Measurements from ENCODE around the gene RUFY1.
A peak's percentile ranks its signal among the peaks of the same experiment; 100 is the strongest.

Gene RUFY1

DNA sequence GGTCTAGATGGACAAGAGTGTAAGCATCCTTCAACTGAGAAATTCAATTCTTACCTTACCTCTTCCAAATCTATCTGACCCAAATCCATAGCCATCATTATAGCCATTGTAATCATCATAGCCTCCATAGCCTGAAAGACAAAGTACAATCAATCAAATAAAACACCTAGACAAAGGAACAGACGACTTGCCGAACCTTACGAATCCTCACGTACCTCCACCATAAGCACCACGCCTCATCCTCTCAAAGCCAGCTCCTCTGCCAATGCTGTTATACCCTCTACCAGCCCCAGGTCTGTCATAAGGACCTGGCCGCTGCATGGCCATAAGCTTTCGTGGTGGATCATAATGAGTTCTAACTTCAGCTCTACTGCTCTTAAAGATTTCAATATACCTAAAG is 67.6 kb downstream of the RUFY1 start:
- TF ChIP-seq, protein P1, sequence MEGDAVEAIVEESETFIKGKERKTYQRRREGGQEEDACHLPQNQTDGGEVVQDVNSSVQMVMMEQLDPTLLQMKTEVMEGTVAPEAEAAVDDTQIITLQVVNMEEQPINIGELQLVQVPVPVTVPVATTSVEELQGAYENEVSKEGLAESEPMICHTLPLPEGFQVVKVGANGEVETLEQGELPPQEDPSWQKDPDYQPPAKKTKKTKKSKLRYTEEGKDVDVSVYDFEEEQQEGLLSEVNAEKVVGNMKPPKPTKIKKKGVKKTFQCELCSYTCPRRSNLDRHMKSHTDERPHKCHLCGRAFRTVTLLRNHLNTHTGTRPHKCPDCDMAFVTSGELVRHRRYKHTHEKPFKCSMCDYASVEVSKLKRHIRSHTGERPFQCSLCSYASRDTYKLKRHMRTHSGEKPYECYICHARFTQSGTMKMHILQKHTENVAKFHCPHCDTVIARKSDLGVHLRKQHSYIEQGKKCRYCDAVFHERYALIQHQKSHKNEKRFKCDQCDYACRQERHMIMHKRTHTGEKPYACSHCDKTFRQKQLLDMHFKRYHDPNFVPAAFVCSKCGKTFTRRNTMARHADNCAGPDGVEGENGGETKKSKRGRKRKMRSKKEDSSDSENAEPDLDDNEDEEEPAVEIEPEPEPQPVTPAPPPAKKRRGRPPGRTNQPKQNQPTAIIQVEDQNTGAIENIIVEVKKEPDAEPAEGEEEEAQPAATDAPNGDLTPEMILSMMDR (IDR thresholded peaks at IDR 0.05; ENCODE audit: low read depth, low read length, missing control alignments): no peak
- no peak overlapping the region for H3K4me3 ChIP-seq (ENCODE audit: low read depth, low read length)
- DNase-seq (ENCODE audit: low read depth): no peak

DNA sequence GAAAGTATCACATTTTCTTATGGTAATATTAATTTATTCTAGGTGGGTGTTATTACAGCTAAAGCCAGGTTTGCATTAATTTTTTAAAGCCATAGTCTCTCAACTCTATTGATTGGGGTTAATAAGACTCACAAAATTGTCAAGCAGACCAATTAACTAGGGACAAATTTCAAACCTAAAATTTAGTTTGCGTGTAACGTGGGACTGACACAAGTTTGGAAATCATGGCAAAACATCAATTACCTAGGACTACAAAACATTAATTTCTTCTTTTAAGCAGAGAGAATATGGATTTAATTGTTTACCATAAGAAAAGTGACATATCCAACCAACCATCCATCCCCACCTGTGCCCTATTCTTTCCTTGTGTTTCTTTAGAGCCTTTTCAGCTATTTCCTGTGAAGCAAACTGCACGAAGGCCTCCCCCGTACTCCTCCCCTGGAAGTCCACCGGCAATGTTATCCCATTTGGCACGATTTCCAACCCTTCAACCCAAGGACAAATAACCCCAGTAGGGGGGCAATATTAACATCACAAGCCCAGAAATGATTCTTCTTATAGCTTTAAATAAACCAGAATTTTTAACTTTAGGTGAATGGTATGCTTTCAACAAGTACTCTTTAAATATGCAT is 68.7 kb downstream of the RUFY1 start:
- H3K4me3 ChIP-seq (ENCODE audit: low read depth, low read length): peak overlapping the region; percentile 20; the same call in 1 of the 2 replicates
- no peak for DNase-seq (ENCODE audit: low read depth)
- TF ChIP-seq, protein P1 (IDR thresholded peaks at IDR 0.05; ENCODE audit: low read depth, low read length, missing control alignments): no peak

DNA sequence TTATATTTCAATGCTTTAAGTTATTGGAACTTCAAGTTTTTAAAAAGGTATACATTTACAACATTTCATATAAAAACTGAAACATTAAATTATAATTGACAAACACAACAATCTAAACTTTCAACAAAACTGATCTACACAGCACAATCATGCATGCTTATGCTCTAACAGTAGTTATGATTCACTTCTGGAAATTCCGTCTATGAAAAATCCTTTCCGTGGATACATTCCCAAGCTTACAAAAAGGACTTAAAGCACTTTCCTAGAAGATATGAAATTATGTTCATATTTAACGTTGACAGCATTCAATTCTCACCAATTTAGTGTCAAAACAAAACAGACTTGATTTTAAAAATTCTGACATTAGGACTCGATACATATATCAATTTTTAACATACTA is 69.4 kb downstream of the RUFY1 start:
- H3K4me3 ChIP-seq (ENCODE audit: low read depth, low read length): peak overlapping the region; percentile 22; the same call in 1 of the 2 replicates
- TF ChIP-seq, protein P1 (IDR thresholded peaks at IDR 0.05; ENCODE audit: low read depth, low read length, missing control alignments): no peak
- no peak for DNase-seq (ENCODE audit: low read depth)

DNA sequence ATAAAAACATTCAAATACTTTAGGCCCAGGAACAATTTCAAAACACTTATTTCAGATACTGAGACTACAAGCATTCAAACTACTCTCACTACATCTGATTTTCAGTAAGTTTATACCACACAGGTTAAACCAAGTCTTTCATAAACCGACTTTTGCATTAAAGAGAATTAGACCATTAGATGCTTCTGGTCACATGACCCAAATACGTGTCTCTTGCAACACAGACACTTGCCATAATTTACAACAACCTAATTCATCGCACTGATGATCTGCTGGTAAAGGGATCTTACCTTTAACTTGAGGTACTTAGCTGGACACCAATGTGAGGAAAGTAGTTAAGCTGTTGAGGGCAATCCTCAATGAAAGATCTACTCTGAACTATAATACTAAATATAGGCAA is 69.9 kb downstream of the RUFY1 start:
- no peak for DNase-seq (ENCODE audit: low read depth)
- TF ChIP-seq, protein P1 (IDR thresholded peaks at IDR 0.05; ENCODE audit: low read depth, low read length, missing control alignments): no peak
- peak overlapping the region; percentile 91 for H3K4me3 ChIP-seq (ENCODE audit: low read depth, low read length)

DNA sequence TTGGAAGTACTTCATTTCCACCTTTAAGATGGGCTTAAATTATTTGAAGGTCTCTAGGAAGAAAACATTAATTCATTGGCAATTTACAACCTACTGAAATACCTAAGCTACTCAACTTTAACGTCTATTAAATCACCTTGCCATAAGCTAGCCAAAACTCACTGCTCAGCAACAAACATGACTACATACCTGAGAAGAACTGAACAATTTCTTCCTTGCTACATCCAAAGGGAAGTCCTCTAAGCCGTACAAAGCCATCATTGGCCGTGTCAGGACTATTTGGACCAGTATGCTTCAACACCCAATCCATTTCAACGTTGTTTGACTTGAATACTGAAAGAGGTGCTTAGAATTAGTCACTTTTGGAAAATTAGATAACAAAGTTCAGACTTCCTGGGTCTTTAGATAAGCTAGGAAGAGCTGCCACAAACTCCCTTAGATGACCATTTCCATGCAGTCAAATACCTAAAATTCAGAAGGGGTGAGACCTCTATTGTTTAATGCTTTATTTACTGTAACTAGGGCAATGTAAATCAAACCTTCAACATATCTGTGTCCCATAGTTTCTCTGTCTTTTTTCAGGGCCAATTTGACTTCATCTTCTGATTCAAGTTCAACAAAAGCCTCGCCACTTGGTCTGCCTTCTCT is 70.5 kb downstream of the RUFY1 start:
- DNase-seq (ENCODE audit: low read depth): no peak
- TF ChIP-seq, protein P1 (IDR thresholded peaks at IDR 0.05; ENCODE audit: low read depth, low read length, missing control alignments): no peak
- peak overlapping the region; percentile 91 for H3K4me3 ChIP-seq (ENCODE audit: low read depth, low read length)

DNA sequence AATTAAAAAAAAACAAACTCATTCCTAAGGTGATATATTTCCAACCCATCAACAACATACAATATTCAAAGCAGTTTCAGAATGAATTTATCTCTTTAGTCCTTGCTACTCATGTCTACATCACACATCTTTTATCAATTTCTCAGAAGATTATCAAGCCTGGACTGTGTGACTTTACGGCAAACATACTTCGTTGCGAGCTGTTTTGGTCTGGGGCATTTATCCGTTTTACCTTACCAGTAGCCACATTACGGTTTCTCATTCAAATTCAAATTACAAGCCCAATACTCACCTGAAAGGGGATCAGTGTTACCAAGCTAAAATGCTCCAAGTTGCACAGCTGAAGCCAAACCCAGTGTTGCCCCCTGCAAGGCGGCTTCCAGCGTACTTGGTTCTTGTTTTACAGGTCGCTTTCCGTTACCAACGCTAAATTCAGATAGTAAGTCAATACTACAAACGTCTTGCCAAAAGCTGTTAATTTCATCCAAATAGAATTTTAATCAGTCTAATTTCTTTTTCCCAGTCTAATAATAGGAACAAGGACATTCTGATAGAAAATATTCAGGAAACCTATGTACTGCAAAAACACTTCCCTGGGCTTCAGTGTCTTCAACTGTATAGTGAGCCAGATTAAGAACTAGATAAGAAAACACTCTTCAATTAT is 71.3 kb downstream of the RUFY1 start:
- TF ChIP-seq, protein P1 (IDR thresholded peaks at IDR 0.05; ENCODE audit: low read depth, low read length, missing control alignments): no peak
- DNase-seq (ENCODE audit: low read depth): no peak
- peak overlapping the region; percentile 91 for H3K4me3 ChIP-seq (ENCODE audit: low read depth, low read length)
